Skeletal muscle tissue (tissue), 4 donors: ENCODE results near the gene GRSF1. TPM values are rescaled to one million over a fixed set of nuclear protein-coding genes. Genes with fewer than 3 reads are reported as not detected.

ENCODE experiments used
- H3K27ac ChIP-seq: one replicate; pipeline ENCODE4 v1.7.0; 2013; ENCODE audit warnings: mild to moderate bottlenecking, low read depth, low read length, inconsistent platforms
- H3K27me3 ChIP-seq, 3 donors: one replicate each; pipeline ENCODE4 v1.7.0; 2013; ENCODE audit warnings: low read length in 3 of 3; ENCODE audit not compliant: control insufficient read depth in 3 of 3, insufficient read depth in 3 of 3
- H3K36me3 ChIP-seq, 3 donors: one replicate each; pipeline ENCODE4 v1.7.0; 2013; ENCODE audit warnings: low read length in 3 of 3; ENCODE audit not compliant: control insufficient read depth in 3 of 3, insufficient read depth in 3 of 3
- H3K4me1 ChIP-seq, 3 donors: one replicate each; pipeline ENCODE4 v1.7.0; 2013; ENCODE audit warnings: low read length in 3 of 3, mild to moderate bottlenecking in 3 of 3; ENCODE audit not compliant: control insufficient read depth in 3 of 3, insufficient read depth in 3 of 3
- H3K4me3 ChIP-seq, 3 donors: one replicate each; pipeline ENCODE4 v1.7.0; 2013; ENCODE audit warnings: low read length in 3 of 3
- H3K9ac ChIP-seq, 3 donors: one replicate each; pipeline ENCODE4 v1.7.0; 2013; ENCODE audit warnings: low read length in 3 of 3, mild to moderate bottlenecking in 3 of 3, moderate library complexity in 2 of 3, low read depth in 1 of 3
- H3K9me3 ChIP-seq, 3 donors: one replicate each; pipeline ENCODE4 v1.7.0; 2013; ENCODE audit warnings: low read length in 3 of 3; ENCODE audit not compliant: control insufficient read depth in 3 of 3
- total RNA-seq: library from RNA; depleted of rRNA; stranded (reverse); fragments of >200 nt; gene quantifications from one replicate; pipeline ENCODE4 v1.2.3, GENCODE V29; 2014
- donor health status: Osteomylitis.

The GRSF1 gene, protein sequence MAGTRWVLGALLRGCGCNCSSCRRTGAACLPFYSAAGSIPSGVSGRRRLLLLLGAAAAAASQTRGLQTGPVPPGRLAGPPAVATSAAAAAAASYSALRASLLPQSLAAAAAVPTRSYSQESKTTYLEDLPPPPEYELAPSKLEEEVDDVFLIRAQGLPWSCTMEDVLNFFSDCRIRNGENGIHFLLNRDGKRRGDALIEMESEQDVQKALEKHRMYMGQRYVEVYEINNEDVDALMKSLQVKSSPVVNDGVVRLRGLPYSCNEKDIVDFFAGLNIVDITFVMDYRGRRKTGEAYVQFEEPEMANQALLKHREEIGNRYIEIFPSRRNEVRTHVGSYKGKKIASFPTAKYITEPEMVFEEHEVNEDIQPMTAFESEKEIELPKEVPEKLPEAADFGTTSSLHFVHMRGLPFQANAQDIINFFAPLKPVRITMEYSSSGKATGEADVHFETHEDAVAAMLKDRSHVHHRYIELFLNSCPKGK
- total RNA-seq, result 87.7 TPM

DNA sequence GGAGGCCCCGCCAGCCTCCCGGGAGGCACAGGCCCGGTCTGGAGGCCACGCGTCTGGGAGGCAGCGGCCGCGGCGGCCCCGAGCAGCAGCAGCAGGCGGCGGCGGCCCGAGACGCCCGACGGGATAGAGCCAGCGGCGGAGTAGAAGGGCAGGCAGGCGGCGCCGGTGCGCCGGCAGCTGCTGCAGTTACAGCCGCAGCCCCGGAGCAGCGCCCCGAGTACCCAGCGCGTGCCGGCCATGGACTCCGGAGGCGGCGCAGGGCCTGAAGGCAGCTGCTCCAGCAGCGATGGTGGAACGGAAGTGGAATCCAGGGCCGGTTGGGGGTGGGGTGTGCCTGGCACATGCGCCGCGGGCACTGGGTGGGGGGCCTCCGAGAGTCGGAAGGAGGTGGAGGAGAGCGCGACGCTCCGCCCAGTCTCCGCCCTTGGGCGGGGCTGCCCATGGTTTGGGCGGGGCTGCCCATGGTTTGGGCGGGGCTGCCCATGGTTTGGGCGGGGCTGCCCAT, at the start of gene GRSF1:
Gene GRSF1, minus strand, starts transcription at position 302 of the 505 bp plus-strand sequence. Its CDS starts 63 bp downstream, at position 239.
- Histone ChIP-seq H3K9me3 (no peaks in the 10 kb centered on the region), H3K36me3 (peaks cover 4 to 9% (median 7%) of the 10 kb centered on the region in 3 donors), H3K4me1 (peaks cover 16 to 24% (median 20%) of the 10 kb centered on the region in 3 donors), H3K9ac (peak within 1 kb of the TSS; percentile 77 to 96 (median 96)), H3K27ac (peak within 1 kb of the TSS; percentile 80), H3K4me3 (peak within 1 kb of the TSS; percentile 89 to 94 (median 94)), H3K27me3 (no peaks in the 10 kb centered on the region)

GRCh38 chr4:70885174-70885573, 45.5 kb upstream of the GRSF1 start:
- Histone ChIP-seq H3K27ac (no peak overlapping the region), H3K4me3 (no peak overlapping the region), H3K4me1 (no peaks in the 10 kb centered on the region), H3K36me3 (no peaks in the 10 kb centered on the region), H3K27me3 (no peaks in the 10 kb centered on the region), H3K9me3 (no peaks in the 10 kb centered on the region), H3K9ac (no peak overlapping the region)

GRCh38 chr4:70880739-70881138, 41.0 kb upstream of the GRSF1 start:
- no peak overlapping the region for H3K27ac ChIP-seq
- H3K9me3 ChIP-seq, result no peaks in the 10 kb centered on the region
- no peak overlapping the region for H3K4me3 ChIP-seq
- no peaks in the 10 kb centered on the region for H3K4me1 ChIP-seq
- no peaks in the 10 kb centered on the region for H3K27me3 ChIP-seq
- H3K9ac ChIP-seq, result no peak overlapping the region
- H3K36me3 ChIP-seq, result no peaks in the 10 kb centered on the region

GRCh38 chr4:70877556-70877955, 37.9 kb upstream of the GRSF1 start:
- H3K27ac ChIP-seq, result no peak overlapping the region
- no peaks in the 10 kb centered on the region for H3K9me3 ChIP-seq
- no peaks in the 10 kb centered on the region for H3K4me1 ChIP-seq
- H3K9ac ChIP-seq, result no peak overlapping the region
- H3K4me3 ChIP-seq, result no peak overlapping the region
- H3K27me3 ChIP-seq, result no peaks in the 10 kb centered on the region
- H3K36me3 ChIP-seq, result no peaks in the 10 kb centered on the region

- H3K36me3 ChIP-seq, result no peaks in the 10 kb centered on the region
- no peak overlapping the region for H3K9ac ChIP-seq
- no peaks in the 10 kb centered on the region for H3K27me3 ChIP-seq
- H3K4me3 ChIP-seq, result no peak overlapping the region
- H3K9me3 ChIP-seq, result no peaks in the 10 kb centered on the region
- H3K27ac ChIP-seq, result no peak overlapping the region
- no peaks in the 10 kb centered on the region for H3K4me1 ChIP-seq
These were observed 34.8 kb upstream of the GRSF1 start for GRCh38 chr4:70874268-70875156.

GRCh38 chr4:70873216-70873615, 33.5 kb upstream of the GRSF1 start:
- Histone ChIP-seq H3K9me3 (no peaks in the 10 kb centered on the region), H3K36me3 (no peaks in the 10 kb centered on the region), H3K9ac (no peak overlapping the region), H3K4me3 (no peak overlapping the region), H3K27me3 (no peaks in the 10 kb centered on the region), H3K27ac (no peak overlapping the region), H3K4me1 (no peaks in the 10 kb centered on the region)

DNA sequence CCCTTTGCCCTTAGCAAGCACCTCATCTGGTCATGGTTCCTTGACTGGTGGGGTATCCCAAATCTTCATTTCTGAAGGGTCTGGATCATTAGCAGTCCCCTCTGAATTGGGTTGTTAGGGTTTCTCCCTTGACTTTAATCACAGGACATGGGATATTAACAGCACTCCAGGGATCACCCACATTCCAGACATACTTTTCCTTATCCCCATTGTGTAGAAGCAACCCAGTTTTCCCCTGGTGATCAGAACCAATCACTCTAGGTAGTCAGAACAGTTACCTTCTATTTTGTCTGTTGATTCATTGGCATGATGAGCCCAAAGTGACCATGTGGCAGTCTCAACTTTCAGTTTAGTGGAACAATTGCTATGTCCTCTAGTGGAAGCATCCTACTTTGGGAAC, 29.1 kb upstream of the GRSF1 start:
- no peaks in the 10 kb centered on the region for H3K9me3 ChIP-seq
- no peak overlapping the region for H3K4me3 ChIP-seq
- no peaks in the 10 kb centered on the region for H3K27me3 ChIP-seq
- H3K4me1 ChIP-seq, result no peaks in the 10 kb centered on the region
- H3K27ac ChIP-seq, result no peak overlapping the region
- H3K9ac ChIP-seq, result no peak overlapping the region
- no peaks in the 10 kb centered on the region for H3K36me3 ChIP-seq

DNA sequence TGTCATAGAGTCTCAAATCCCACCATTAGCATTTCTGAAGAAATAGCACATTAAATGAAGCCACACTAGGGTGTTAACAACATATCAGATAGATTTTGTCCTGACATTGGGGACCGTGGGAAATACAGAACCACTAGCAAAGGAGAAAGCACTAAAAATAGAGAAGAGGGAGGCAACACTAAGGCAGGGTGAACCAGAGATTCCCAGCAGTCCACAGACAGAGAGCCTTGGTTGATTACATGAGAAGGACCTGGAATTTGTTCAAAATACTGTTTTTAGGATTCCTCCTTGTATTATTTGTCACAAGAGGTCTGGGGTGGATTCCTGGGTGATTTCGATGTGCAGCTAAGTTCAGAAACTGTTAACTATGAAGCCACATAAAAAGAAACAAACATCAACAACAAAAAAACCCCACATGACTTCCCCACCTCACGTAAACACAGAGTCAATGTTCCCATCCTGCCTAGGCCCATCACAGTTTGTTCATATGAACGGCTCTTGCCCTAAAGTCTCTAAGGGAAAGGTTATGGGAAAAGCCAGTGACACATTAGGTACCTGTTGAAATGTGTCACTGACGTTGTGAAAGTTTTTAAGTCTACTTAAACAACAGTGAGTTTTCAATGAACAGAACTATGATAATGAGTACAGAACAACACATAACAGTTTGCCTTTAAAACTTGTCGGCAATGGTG, 23.6 kb upstream of the GRSF1 start:
- no peaks in the 10 kb centered on the region for H3K36me3 ChIP-seq
- H3K4me1 ChIP-seq, result no peaks in the 10 kb centered on the region
- H3K4me3 ChIP-seq, result no peak overlapping the region
- no peaks in the 10 kb centered on the region for H3K9me3 ChIP-seq
- H3K9ac ChIP-seq, result no peak overlapping the region
- no peak overlapping the region for H3K27ac ChIP-seq
- H3K27me3 ChIP-seq, result no peaks in the 10 kb centered on the region

GRCh38 chr4:70859066-70859465, 19.4 kb upstream of the GRSF1 start:
- Histone ChIP-seq H3K9ac (no peak overlapping the region), H3K4me1 (no peaks in the 10 kb centered on the region), H3K27me3 (no peaks in the 10 kb centered on the region), H3K9me3 (no peaks in the 10 kb centered on the region), H3K36me3 (no peaks in the 10 kb centered on the region), H3K27ac (no peak overlapping the region), H3K4me3 (no peak overlapping the region)
